ENCODE results near the gene CTNNA2. TPM values are rescaled to one million over a fixed set of nuclear protein-coding genes. Genes with fewer than 3 reads are reported as not detected.

The CTNNA2 gene
- total RNA-seq, 2 donors from 2014 or later, result 0.17 to 0.88 TPM

DNA sequence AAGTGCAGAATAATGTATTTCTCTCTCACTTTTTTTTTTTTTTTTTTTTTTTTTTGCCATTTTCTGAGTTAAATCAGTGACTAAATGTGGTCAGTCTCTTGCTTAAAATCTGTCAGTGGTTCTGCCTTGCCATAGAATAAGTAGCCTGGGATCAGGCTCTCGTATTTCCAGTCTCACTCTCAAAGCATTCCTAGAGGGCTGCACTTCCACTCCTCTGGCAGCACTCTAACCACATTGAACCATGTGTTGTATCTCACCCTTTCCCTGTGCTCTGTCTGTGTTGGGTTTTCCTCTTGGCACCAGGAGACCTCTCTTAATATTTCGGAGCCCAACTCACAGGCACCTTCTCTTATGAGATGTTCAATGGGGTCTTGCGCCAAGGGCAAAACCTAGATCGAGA is 304.4 kb downstream of the CTNNA2 start:
- intact Hi-C loops (cut with DNase I), result no loop called here
- H3K27ac ChIP-seq, result no peak overlapping the region
- DNase-seq, result no peak
- no peaks in the 10 kb centered on the region for H3K36me3 ChIP-seq
- H3K4me3 ChIP-seq, result no peak overlapping the region
- H3K4me1 ChIP-seq, result no peaks in the 10 kb centered on the region
- H3K27me3 ChIP-seq, result no peaks in the 10 kb centered on the region
- no peaks in the 10 kb centered on the region for H3K9me3 ChIP-seq
- TF ChIP-seq CTCF (IDR thresholded peaks at IDR 0.05), result no peak
- H3K9ac ChIP-seq (ENCODE audit: low read depth in 2 of 2, low read length in 2 of 2), result no peak overlapping the region

- Histone ChIP-seq H3K27me3 (no peaks in the 10 kb centered on the region), H3K9me3 (no peaks in the 10 kb centered on the region), H3K27ac (no peak overlapping the region), H3K4me1 (no peaks in the 10 kb centered on the region), H3K9ac (ENCODE audit: low read depth in 2 of 2, low read length in 2 of 2) (no peak overlapping the region), H3K4me3 (no peak overlapping the region), H3K36me3 (no peaks in the 10 kb centered on the region)
- intact Hi-C loops (cut with DNase I), result no loop called here
- TF ChIP-seq CTCF (IDR thresholded peaks at IDR 0.05), result no peak
- DNase-seq, result no peak
Observed at GRCh38 chr2:79820281-79820680, 307.4 kb downstream of the CTNNA2 start.

DNA sequence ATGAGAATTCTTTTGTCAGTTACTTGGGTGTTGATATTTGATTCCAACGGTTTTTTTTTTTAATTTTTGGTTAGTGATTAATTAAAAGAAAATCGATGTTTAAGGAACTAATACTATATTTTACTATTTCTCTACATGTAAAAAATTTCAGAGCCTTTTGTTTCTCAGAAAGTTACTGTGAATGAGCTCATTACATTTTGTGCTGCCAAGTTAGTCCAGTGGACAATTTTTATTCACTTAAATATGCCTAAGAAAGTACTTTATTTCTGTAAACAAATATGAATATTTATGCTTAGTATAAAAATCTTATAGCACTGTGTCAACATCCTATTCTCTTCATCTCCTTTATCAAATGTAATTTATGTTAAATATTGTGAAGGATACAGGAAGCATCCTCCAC is 309.3 kb downstream of the CTNNA2 start:
- no peaks in the 10 kb centered on the region for H3K9me3 ChIP-seq
- no peak for TF ChIP-seq CTCF (IDR thresholded peaks at IDR 0.05)
- no peak overlapping the region for H3K4me3 ChIP-seq
- H3K9ac ChIP-seq (ENCODE audit: low read depth in 2 of 2, low read length in 2 of 2), result no peak overlapping the region
- no peaks in the 10 kb centered on the region for H3K27me3 ChIP-seq
- no peak overlapping the region for H3K27ac ChIP-seq
- H3K36me3 ChIP-seq, result no peaks in the 10 kb centered on the region
- intact Hi-C loops (cut with DNase I), result no loop called here
- no peak for DNase-seq
- no peaks in the 10 kb centered on the region for H3K4me1 ChIP-seq

- no peak for DNase-seq
- Histone ChIP-seq H3K4me3 (no peak overlapping the region), H3K27me3 (no peaks in the 10 kb centered on the region), H3K27ac (no peak overlapping the region), H3K4me1 (no peaks in the 10 kb centered on the region), H3K9ac (ENCODE audit: low read depth in 2 of 2, low read length in 2 of 2) (no peak overlapping the region), H3K9me3 (no peaks in the 10 kb centered on the region), H3K36me3 (no peaks in the 10 kb centered on the region)
- intact Hi-C loops (cut with DNase I), result no loop called here
- no peak for TF ChIP-seq CTCF (IDR thresholded peaks at IDR 0.05)
Observed at GRCh38 chr2:79824086-79824786, 311.4 kb downstream of the CTNNA2 start.

DNA sequence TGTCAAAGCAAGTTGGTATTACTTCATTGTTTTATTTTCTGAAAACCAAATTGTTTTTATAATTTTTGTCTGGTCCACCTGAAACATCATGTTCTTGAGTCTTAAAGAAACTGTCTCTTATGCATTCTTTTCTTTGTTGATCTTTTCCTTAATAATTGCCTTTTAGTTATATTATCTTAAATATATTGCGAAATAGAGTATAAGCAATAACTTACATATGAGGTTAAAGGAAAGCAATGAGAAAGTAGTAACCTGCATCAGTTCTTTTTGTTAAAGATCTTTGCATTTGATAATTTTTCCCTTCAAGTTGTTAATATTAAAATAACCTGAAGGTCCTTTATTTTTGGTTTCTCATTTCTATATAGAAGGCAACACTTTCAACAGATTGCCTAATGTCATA is 315.0 kb downstream of the CTNNA2 start:
- intact Hi-C loops (cut with DNase I), result no loop called here
- Histone ChIP-seq H3K4me1 (no peaks in the 10 kb centered on the region), H3K36me3 (no peaks in the 10 kb centered on the region), H3K4me3 (no peak overlapping the region), H3K27ac (no peak overlapping the region), H3K9ac (ENCODE audit: low read depth in 2 of 2, low read length in 2 of 2) (no peak overlapping the region), H3K9me3 (no peaks in the 10 kb centered on the region), H3K27me3 (no peaks in the 10 kb centered on the region)
- DNase-seq, result no peak
- TF ChIP-seq CTCF (IDR thresholded peaks at IDR 0.05), result no peak

Data from colonic mucosa (tissue), 4 donors.